ENCODE results near the gene REV1. TPM values are rescaled to one million over a fixed set of nuclear protein-coding genes. Genes with fewer than 3 reads are reported as not detected.

Gene REV1
- total RNA-seq, 2 donors from 2014 or later, result 45.8 to 60.3 TPM

DNA sequence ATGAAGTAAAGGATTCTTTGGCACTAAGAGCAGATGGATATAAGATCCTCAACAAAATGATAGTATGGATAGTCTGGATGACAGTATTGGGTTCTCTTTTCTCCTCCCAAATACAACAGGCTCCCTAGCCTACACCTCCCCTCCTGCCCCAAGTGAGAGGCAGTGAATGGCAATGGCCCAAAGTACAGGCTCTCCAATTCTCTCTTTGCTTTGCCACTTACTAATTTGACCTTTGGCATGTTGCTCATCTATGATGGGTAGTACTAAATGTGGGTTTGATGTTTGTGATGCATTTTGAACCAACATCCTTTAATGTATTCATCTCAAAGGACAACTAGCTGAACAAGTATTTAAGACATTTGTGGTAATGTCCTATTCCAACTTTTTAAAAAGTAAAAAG is 86.7 kb downstream of the REV1 start:
- Mint-ChIP-seq H3K9me3 (no peaks in the 10 kb centered on the region), H3K27ac (peak overlapping the region; percentile 58 to 84), H3K36me3 (peaks cover 4 to 16% of the 10 kb centered on the region in 2 donors)
- ATAC-seq (peak; percentile 27 to 66), DNase-seq (ENCODE audit: low spot score in 2 of 2) (no peak)

DNA sequence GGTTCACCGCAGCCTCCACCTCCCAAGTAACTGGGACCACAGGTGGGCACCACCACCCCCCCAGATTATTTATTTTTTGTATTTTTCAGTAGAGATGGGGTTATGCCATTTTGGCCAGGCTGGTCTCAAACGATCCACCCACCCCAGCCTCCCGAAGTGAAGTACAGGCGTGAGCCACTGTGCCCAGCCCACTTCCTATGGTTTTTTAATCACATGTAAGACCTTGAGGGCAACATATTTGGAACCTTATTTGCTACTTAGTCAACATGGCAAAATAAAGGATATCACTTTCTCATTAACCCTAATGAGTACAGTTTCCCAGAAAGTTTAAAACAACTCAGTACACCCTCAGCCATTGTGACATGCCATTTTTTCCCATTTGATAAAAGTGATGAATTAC is 88.0 kb downstream of the REV1 start:
- ATAC-seq, result no peak
- no peaks in the 10 kb centered on the region for H3K9me3 Mint-ChIP-seq
- peak overlapping the region; percentile 58 to 84 for H3K27ac Mint-ChIP-seq
- H3K36me3 Mint-ChIP-seq, result peaks cover 9 to 16% of the 10 kb centered on the region in 2 donors
- no peak for DNase-seq (ENCODE audit: low spot score in 2 of 2)

DNA sequence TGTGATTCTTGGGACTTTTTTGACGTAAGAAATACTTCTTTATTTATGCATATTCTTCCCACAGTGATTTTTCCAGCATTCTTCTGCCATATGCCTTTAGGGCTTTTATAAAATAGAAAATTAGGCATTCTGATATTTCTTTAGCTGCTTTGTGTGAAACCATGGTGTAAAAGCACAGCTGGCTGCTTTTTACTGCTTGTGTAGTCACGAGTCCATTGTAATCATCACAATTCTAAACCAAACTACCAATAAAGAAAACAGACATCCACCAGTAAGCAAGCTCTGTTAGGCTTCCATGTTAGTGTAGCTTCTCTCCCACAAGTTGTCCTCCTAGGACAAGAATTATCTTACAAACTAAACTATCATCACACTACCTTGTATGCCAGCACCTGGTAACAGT is 90.0 kb downstream of the REV1 start:
- Mint-ChIP-seq H3K27ac (peak overlapping the region in 1 of 2 donors; percentile 26), H3K36me3 (peaks cover 9 to 16% of the 10 kb centered on the region in 2 donors), H3K9me3 (no peaks in the 10 kb centered on the region)
- no peak for DNase-seq (ENCODE audit: low spot score in 2 of 2)
- ATAC-seq, result no peak

DNA sequence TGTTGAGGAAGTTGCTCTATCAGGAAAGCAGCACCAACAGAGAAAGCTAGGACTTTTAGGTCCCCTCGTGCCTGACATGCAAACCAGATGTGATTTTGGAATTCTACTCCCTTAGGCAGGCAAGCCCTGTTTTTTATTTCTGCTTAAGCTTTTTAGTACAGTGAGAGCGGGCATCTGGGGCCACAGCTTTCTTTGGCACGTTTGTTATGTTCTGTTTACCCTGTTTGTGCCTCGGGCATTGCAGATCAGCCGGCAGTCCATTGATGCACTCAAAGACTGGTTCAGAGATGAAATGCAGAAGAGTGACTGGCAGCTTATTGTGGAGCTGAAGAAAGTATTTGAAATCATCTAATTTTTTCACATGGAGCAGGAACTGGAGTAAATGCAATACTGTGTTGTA is 90.8 kb downstream of the REV1 start:
- DNase-seq (ENCODE audit: low spot score in 2 of 2) (no peak), ATAC-seq (no peak)
- H3K9me3 Mint-ChIP-seq, result no peaks in the 10 kb centered on the region
- H3K27ac Mint-ChIP-seq, result no peak overlapping the region
- peaks cover 9 to 16% of the 10 kb centered on the region in 2 donors for H3K36me3 Mint-ChIP-seq

DNA sequence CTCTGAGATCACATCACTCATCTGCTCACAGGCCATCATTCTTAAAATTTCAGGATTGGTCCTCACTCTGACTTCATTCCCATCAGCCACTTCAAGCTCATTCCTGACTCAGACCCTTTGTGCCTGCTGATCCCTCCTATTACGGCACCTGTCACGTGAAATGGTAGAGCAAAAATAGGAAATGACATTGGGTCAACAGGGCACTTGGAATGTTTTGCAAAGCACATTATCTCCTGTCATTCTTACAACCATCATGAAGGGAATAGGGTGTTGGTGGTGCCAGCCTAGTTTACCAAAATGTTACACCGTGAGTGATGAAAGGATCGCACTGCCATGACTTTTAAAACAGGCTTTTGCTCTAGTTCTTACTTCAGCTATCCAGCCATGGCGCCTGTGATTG is 91.5 kb downstream of the REV1 start:
- H3K9me3 Mint-ChIP-seq, result no peaks in the 10 kb centered on the region
- H3K36me3 Mint-ChIP-seq, result peaks cover 9 to 15% of the 10 kb centered on the region in 2 donors
- ATAC-seq, result no peak
- peak overlapping the region; percentile 55 to 80 for H3K27ac Mint-ChIP-seq
- no peak for DNase-seq (ENCODE audit: low spot score in 2 of 2)

DNA sequence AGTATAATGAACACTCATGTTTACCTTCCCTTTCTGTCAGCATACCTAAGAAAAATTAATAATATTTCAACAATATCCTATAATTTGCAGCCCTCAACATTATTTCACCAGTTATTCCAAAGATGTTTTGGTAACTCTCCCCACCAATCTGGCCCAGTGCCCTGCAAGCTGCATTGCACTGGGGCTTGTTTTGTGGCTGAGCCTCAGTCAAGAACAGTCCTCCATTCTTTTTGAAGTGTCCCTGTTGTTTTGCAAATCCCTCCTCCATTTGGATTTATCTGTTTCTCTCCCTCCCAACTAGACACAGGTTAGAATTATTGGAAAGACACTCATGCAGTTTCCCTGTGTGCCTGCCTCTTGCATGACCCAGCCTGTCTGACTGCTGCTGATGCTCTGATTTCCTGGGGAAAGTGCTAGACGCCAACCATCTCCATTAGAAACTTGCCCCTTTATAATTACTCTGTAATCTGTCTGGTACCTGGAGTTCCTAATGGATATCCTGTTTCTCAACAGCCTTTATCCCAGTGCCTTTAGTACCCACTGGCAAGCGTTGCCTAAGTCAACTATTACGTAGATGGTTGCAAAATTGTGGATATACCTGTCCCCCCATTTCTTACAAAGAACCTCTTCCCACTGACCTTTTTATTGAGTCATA is 92.4 kb downstream of the REV1 start:
- no peak for ATAC-seq
- H3K27ac Mint-ChIP-seq, result peak overlapping the region in 1 of 2 donors; percentile 17
- H3K36me3 Mint-ChIP-seq, result peaks cover 6 to 9% of the 10 kb centered on the region in 2 donors
- DNase-seq (ENCODE audit: low spot score in 2 of 2), result no peak
- H3K9me3 Mint-ChIP-seq, result no peaks in the 10 kb centered on the region

DNA sequence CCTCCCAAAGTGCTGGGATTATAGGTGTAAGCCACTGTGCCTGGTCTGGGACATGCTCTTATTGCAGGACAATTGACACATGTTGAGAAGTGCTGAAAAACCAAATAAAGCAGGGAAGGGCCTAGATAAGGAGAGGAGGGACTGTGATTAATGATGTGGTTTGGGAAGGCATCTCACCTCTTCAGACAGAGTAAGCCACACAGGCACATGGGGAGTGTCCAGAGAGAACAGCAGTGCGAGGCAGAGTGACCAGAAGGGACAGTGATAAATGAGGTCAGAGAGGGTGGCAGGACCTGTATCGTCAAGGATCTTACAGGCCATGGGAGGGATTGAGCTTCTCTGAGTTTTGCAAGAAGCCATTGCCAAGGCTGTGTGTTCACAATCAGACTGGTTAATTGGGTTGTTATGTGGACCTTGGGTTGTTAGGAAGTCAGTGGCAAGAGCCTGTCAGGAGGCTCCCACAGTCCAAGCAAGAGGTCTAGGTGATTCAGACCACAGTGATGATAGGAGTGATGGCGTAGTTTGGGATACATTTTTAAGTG is 94.2 kb downstream of the REV1 start:
- DNase-seq (ENCODE audit: low spot score in 2 of 2) (no peak), ATAC-seq (no peak)
- Mint-ChIP-seq H3K9me3 (no peaks in the 10 kb centered on the region), H3K27ac (peak overlapping the region; percentile 17 to 81), H3K36me3 (peaks cover 5 to 9% of the 10 kb centered on the region in 2 donors)

DNA sequence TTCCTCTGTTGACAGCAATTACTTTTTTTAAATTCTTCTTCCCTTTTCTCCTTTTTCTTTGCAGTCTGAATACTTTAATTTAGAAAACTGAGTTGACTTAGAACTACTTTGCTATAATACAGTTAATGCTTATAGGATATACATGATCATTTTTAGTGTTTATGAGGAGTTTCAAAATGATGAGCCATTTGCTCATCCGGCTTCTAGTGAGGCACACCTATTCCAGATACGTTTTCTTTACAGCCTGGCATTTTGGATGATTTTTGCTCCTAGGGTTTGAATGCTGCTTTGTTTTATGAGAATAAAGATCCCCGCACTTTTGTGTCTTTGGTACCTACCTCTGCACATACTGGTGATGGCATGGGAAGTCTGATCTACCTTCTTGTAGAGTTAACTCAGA is 99.9 kb downstream of the REV1 start:
- H3K36me3 Mint-ChIP-seq, result peaks cover 0 to 8% of the 10 kb centered on the region in 2 donors
- no peak for ATAC-seq

DNA sequence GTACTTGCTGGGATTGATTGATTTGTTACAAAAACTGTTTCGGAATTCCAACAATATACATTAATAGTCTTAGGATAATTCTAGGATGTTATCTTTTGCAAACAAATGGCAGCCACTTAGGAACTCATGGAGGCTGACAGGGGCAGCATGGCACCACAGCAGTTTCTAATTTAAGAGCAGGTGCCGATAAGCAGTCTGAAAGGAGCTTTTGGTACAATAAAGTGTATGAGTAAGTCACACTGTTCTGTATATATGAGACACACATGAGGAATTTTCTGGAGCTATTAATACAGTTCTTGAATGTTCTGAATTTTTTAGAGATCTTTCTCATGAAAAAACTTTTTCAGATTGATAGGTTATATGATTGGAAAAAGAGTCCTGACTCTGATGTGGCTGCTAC is 100.4 kb downstream of the REV1 start:
- H3K27ac Mint-ChIP-seq, result peak overlapping the region in 1 of 2 donors; percentile 77
- DNase-seq (ENCODE audit: low spot score in 2 of 2), result no peak

More for the DNA sequence above, 99.9 kb downstream of the REV1 start:
- Mint-ChIP-seq H3K27ac (peak overlapping the region; percentile 71 to 78), H3K9me3 (no peaks in the 10 kb centered on the region)
- DNase-seq (ENCODE audit: low spot score in 2 of 2), result no peak

DNA sequence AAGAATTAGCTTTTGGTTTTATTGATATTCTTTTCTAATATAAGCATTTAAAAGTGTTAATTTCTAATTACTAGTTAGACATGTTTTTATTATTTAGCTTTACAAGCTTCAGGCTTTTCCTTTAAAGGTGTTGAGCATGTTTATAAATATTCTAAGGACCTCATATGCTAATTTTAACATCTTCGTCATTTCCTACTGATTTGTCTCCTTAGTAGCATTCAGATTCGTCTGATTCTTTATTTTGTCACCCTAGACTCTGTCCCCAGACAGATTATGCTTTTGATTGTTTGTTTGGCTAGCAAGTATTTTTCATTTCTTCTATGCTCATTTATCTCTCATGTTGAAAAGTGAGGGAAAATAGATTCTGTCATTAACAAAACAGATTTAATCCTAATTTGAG is 100.9 kb downstream of the REV1 start:
- Mint-ChIP-seq H3K9me3 (no peaks in the 10 kb centered on the region), H3K36me3 (peaks cover 0 to 14% of the 10 kb centered on the region in 2 donors), H3K27ac (no peak overlapping the region)
- DNase-seq (ENCODE audit: low spot score in 2 of 2) (no peak), ATAC-seq (no peak)

More for the DNA sequence above, 100.4 kb downstream of the REV1 start:
- ATAC-seq, result no peak
- peaks cover 0 to 12% of the 10 kb centered on the region in 2 donors for H3K36me3 Mint-ChIP-seq
- H3K9me3 Mint-ChIP-seq, result no peaks in the 10 kb centered on the region

DNA sequence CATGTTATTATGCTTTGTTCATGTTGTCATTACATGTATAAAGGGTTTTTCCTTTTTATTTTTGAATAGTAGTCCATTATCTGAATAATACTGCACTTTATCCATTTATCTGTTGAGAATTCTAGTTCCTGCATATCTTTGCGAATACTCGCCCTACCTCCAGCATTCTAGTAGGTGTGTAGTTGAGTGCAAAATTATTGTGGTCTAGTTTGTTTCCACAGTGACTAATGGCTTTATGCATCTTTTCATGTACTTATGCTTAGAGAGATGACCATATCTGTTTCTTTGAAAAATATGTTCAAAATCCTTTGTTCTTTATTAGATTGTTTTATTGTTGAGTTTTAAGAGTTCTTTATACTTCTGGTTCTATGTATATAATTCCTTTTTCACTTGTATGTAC is 103.8 kb downstream of the REV1 start:
- no peak for DNase-seq (ENCODE audit: low spot score in 2 of 2)
- H3K36me3 Mint-ChIP-seq, result peaks cover 7 to 18% of the 10 kb centered on the region in 2 donors
- peak overlapping the region in 1 of 2 donors; percentile 27 for H3K27ac Mint-ChIP-seq
- H3K9me3 Mint-ChIP-seq, result no peaks in the 10 kb centered on the region
- ATAC-seq, result no peak

DNA sequence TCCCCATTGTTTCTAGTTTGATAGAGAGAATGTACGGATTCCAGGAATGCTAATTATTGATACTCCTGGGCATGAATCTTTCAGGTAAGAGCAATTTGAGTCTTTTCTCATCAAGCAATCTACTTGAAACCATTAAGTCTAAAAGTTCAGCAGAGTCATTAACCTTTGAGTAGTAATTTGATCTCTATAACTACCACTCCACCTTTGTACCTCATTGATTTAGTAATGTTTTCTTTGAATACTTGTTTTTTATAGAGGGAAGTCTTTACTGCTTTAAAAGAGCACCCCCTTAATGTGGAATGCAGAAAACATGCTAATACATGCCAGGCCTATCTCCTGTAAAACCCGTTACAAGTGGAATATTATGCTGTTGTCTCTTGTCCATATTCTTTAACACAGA is 107.7 kb downstream of the REV1 start:
- H3K9me3 Mint-ChIP-seq, result no peaks in the 10 kb centered on the region
- no peak overlapping the region for H3K27ac Mint-ChIP-seq
- H3K36me3 Mint-ChIP-seq, result peaks cover 19 to 21% of the 10 kb centered on the region in 2 donors
- DNase-seq (ENCODE audit: low spot score in 2 of 2), result no peak
- ATAC-seq, result no peak

DNA sequence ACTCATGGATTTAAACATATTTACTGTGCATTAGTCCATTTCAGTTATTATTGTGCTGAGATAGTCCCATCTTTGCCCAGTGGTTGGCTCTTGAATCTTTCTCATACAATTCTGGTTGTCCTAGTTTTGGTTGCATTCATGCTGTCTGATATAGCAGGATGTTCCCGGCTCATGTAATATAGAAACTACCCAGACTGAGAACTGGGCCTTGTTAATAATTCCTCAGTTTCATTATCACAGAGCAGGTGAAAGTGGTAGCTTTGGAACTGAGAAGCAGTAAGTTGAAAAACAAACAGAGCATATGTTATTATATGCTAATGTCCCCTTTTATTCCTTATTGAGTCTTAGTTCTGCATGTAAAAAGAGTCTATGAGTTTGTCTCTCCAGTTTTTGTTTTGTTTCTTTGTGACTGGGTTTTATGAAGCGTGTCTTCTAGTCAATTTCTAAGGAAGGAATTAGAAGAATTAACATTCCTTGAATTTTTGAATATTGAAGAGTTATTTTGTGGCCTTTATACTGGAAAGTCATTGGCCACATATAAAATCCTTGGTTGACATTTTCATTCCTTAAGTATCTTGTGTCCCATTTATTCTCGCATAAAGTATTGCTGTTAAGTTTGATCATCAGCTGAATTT is 109.3 kb downstream of the REV1 start:
- peaks cover 19 to 24% of the 10 kb centered on the region in 2 donors for H3K36me3 Mint-ChIP-seq

DNA sequence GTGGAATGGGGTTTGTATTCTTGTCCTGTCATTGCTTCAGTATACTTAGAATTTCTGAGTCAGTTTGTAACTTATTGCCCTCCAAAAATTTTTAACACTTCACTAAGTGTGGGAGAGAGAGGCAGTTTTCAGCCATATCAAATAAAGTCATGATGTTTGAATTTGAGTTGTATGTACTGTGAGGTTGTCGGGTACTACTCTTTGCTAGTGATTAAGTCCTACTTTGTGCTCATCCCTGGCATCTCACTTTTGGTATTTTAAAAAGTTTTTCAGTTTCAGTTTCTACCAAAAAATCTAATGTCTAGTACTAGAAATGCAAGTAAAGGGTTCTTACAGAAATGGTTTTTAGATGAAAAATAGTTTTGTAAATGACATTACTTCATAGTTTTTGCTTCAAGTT is 111.9 kb downstream of the REV1 start:
- Mint-ChIP-seq H3K9me3 (peaks cover 0 to 3% of the 10 kb centered on the region in 2 donors), H3K36me3 (peaks cover 28 to 39% of the 10 kb centered on the region in 2 donors), H3K27ac (peak overlapping the region; percentile 18 to 37)
- ATAC-seq, result peak; percentile 86 to 92
- no peak for DNase-seq (ENCODE audit: low spot score in 2 of 2)

More for the DNA sequence above, 109.3 kb downstream of the REV1 start:
- DNase-seq (ENCODE audit: low spot score in 2 of 2) (no peak), ATAC-seq (peak; percentile 20 to 42)
- no peaks in the 10 kb centered on the region for H3K9me3 Mint-ChIP-seq
- H3K27ac Mint-ChIP-seq, result peak overlapping the region; percentile 4 to 70

DNA sequence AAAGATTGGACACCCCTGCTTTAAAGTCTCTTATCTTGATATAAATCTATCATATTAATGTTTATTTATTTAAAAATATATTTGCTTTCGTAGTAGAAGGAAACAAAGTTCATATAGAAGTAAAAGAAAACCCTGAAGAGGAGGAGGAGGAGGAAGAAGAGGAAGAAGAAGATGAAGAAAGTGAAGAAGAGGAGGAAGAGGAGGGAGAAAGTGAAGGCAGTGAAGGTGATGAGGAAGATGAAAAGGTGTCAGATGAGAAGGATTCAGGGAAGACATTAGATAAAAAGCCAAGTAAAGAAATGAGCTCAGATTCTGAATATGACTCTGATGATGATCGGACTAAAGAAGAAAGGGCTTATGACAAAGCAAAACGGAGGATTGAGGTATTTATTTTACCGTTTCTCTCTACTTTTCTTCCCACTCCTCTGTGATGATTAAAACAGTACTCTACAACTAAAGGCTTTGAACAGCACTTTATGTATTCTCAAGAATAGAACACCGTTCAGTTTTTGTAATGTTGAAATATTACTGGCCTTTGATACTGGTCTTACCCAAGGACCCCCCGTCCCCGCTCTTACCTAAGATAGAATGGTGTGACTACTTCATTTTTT is 113.5 kb downstream of the REV1 start:
- DNase-seq (ENCODE audit: low spot score in 2 of 2) (no peak), ATAC-seq (peak in 1 of 2 donors; percentile 73)
- Mint-ChIP-seq H3K27ac (peak overlapping the region in 1 of 2 donors; percentile 70), H3K9me3 (peaks cover 0 to 6% of the 10 kb centered on the region in 2 donors), H3K36me3 (peaks cover 34 to 52% of the 10 kb centered on the region in 2 donors)

DNA sequence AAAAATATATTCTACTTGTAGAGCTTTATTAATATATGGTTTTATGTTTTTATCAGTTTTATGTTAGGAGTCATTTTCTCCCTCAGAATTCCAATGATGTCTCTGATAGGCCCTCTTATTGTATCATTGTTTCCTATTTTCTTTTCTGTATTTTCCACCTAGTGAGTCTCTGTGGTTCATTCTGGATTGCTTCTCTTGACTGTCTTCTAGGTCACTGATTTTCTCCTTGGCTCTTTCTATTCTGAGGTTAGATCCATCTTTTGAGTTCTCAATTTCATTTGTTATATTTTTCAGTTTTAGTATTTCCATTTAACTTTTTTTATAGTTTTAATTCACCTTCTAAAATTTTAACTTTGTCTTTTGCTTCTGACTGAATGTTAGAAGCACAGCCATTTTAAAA is 115.1 kb downstream of the REV1 start:
- Mint-ChIP-seq H3K9me3 (peaks cover 0 to 6% of the 10 kb centered on the region in 2 donors), H3K27ac (no peak overlapping the region), H3K36me3 (peaks cover 25 to 50% of the 10 kb centered on the region in 2 donors)
- ATAC-seq (no peak), DNase-seq (ENCODE audit: low spot score in 2 of 2) (no peak)

DNA sequence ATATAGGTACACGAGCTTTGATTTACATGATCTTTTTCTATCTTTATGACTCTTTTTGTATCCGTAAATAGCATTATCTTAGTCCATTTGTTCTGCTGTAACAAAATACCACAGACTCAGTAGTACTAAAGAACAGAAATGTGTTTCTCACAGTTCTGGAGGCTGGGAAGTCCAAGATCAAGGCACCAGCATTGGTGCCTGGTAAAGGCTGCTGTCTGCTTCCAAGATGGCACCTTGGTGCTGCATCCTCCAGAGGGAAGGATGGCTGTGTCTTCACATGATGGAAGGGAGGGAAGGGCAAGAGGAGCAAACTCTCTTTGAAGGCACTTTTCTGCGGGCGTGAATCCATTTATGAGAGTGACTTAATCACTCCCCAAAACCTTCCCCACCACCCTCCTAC is 116.7 kb downstream of the REV1 start:
- no peak for ATAC-seq

More for the DNA sequence above, 116.7 kb downstream of the REV1 start:
- peaks cover 0 to 6% of the 10 kb centered on the region in 2 donors for H3K9me3 Mint-ChIP-seq
- H3K27ac Mint-ChIP-seq, result no peak overlapping the region
- no peak for DNase-seq (ENCODE audit: low spot score in 2 of 2)
- H3K36me3 Mint-ChIP-seq, result peaks cover 22 to 55% of the 10 kb centered on the region in 2 donors
